ENCODE data around the gene ANAPC1.
"Not testable (repeated sequence)": the region's sequence is repeated elsewhere in the genome, so short reads cannot be mapped to it uniquely, and the experiment has no call there.

ANAPC1 gene

DNA sequence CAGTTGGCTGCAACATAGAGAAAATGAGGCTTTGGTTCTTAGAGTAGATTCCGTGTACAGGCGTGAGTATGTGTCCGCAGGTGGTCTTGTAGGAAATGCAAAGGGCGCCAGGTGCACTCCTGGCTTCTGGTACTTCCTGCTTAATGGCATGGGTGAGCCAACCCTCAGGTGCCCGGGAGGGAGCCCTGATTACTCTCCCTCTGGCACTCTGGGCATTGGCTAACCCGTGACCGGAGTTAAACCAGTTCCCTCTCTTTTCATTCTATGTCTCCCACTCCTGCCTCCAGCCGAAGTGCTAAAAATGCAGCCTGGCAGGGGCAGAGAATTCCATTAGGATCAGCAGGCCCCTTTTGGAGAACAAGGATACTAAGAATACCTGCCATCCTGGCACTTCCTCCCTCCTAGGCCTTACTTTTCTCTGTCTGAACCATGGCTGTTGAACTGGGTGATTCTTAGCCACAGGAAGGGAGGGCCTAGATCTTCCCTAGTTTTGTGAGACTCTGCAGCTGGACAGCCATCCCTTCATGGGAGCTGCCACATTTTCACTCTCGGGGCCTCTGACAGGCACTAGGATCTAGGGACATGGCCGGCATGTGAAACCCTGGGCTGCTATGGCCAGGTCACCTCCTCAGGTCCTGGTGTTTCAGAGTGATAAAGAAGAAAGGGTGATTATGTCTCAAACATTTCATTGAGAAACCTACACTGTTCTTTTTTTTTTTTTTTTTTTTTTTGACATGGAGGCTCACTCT, 20.9 kb upstream of the ANAPC1 start:
- no peak for DNase-seq (ENCODE audit: low read depth, low spot score)

DNA sequence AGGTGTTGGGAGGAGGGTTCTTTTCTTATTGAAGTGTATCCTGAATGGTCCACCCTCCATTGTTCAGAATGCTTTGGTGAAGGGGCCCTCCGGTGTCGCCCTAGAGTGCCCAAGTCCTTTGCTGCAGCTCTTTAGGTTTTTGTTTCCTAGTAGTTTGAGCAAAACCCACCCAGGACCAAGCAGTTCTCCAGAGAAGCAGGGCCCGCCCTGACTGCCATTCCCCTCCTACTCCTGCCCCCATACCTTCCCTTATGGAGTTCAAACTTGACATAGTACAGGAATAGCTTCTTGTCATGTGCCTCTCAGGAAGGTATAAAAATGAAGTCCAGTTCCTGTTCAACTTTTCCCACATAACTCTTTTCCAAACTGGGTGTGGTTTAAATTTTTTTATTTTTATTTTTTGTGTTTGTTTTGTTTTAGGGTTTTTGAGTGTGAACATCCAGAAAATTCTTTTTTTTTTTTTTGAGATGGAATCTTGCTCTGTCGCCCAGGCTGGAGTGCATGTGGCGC, 20.0 kb upstream of the ANAPC1 start:
- no peak for DNase-seq (ENCODE audit: low read depth, low spot score)

DNA sequence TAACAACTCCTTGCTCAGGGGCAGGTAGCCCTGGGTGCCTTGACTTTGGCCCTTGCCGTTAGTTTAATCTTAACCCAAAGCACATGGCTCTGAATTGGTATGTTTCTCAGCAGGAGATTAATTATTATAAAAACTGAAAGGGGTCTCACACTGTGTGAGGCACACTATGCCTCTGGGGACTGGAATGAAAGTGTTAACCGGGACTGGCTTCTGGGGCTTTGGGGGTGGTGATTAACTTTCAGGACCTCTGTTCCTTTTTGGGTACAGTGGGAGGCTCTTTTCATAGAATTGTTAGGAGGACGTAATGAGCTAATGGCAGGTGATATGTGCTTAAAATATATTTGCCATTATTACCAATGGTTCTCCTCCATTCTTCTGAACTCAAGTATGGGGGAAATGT, 19.5 kb upstream of the ANAPC1 start:
- DNase-seq (ENCODE audit: low read depth, low spot score), result no peak

DNA sequence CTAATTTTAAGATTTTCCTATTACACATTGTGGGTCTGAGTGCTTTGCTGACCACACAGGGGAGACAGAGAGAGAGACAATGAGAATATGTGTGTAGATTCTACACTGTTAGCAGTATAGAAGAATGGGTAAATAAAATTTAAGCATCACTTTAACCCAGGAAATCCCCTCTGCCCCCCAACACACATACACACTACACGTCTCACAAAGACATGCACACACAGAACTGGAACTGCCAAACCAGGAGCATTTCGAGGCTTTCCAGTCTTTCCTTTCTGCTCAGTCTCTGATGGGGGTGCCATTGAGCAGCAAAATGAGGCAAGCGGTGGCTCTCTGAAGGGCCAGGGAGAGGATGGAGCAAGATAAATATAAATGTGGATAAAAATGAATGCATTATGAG, 16.9 kb upstream of the ANAPC1 start:
- DNase-seq (ENCODE audit: low read depth, low spot score), result no peak

DNA sequence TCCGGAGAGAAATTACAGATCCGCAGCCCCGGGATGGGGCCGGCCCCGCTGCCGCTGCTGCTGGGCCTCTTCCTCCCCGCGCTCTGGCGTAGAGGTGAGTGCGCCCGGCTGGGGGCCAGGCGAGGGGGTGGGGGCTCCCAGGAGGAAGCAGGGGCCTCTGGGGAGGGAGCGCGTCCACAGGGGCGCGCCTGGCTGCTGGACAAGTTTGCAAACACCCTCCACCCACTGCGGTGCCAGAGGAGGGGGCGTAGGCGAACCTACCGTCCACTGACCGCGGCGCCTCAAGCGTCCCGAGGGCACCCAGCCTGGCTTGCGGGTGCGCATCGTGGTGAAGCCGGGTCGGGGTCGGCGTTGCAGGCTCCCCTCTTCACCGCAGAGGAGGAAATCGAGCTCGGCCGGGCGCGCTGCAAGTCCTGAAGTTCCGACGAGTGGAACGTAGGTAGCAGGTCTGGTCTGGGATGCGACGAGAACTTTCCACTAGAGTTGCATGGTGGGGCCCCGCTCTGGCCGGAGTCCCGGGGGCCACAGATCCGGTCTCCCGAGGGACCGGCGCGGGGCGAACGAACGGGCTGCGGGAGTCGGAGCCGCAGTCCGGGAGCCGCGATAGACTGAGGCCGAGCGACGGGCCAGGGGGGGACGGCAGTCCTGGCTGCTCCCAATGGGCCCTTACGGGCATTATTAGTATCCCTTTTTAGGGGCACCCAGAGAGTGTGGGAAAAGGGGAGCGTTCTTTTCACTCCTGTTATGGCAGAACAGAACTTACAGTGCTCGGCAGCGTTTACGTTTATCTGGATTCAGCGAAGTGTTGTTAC, 14.9 kb upstream of the ANAPC1 start:
- DNase-seq (ENCODE audit: low read depth, low spot score), result no peak

DNA sequence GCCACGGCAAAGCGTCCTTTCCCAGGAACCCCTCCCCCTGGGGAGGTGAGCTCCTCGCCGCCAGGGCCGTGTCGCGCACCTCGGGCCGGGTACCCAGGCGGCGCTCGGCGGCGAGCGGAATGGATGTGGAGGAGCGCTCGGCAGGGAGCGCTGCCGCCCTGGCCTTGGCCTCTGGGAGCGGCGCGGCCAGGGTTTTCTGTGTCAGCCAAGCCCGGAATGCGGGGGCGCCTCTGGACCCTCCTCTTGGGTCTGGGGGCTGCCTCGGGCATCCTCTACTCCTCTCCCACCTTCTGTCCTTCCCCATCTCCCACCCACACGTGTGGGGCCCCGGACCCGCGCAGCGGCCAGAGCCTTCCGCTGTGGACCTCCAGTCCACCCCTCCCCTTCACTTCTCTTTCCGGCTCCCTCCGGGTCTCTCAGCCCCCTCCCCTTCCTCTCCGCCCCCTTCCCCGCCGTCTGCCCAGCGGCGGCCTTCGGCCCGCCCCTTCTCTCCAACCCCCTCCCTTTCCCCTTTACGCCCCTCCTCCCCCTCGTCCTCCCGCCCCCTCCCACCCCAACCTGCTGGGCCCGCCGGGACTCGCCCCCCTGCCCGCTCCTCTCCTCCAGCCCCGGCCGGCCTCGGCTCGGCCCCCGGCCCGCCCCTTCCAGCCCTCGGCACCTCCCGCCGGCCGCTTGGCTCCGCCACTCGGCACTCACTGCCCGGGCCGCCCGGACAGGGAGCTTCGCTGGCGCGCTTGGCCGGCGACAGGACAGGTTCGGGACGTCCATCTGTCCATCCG, 14.1 kb upstream of the ANAPC1 start, which contains the start of gene MERTK:
Gene MERTK, plus strand, starts transcription at position 684 of the 779 bp plus-strand sequence. CDS start 129 bp downstream, outside the sequence.
- no peak for DNase-seq (ENCODE audit: low read depth, low spot score)

DNA sequence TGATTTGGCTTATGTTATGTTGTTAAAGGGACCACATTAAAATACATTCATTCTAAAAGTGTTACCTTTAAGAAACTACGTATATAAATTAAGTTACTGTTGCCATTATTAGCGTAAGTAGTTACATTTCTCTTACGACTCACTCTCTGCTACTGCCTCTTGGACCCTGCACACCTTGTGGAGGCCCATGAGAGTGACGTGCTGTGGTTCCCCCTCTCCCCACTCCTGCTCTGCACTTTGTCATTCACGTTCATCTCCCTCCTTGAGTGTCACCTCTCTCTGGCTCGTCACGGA, 13.6 kb upstream of the ANAPC1 start:
- no peak for DNase-seq (ENCODE audit: low read depth, low spot score)

DNA sequence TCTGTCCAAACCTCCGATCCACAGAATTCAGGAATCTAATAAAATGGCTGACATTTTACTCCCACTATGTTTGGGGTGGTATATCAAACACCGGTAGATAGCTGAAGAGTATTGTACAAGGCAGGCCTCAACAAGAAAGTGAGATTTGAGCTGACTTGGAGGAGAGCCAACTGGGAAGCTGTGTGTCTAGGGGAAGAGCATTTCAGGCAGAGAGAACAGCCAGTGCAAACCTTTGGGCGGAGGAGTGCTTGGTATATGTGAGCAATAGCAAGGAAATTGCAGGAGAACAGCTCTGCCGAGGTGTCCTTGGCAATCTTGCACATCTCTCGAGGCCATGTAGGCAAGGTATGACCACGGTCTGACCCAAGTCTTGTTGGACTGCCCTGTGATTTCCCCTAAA, 12.6 kb upstream of the ANAPC1 start:
- no peak for DNase-seq (ENCODE audit: low read depth, low spot score)

DNA sequence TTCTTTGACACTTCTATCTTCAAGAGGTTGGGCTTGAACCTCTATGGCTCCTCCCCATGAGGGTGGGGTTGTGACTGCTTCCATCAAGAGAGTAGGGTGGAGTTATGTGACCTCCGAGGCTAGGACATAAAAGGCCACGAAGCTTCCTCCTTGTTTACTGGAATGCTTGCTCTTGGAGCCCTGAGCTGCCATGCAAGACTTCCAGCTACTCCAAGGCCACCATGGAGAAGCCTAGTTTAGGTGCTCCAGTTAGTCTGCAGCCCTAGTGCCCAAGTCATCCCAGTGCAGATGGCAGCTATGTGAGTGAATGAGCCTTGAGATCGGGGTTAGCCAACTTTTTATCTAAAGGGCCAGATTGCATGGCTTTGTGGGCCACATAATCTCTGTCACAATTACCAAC, 12.0 kb upstream of the ANAPC1 start:
- no peak for DNase-seq (ENCODE audit: low read depth, low spot score)

DNA sequence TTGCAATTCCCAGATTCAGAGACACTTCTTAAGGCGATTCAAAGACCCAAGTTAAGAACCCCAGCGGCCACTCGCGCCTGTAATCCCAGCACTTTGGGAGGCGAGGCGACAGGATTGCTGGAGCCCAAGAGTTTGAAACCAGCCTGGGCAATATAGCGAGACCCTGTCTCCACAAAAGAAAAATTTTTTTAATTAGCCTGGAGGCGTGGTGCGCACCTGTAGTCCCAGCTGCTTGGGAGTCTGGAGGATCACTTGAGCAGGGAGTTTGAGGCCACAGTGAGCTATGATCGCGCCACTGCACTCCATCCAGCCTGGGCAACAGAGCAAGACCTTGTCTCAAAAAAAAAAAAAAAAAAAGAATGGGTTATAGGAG, 585 bp upstream of the ANAPC1 start:
- no peak for DNase-seq (ENCODE audit: low read depth, low spot score)

DNA sequence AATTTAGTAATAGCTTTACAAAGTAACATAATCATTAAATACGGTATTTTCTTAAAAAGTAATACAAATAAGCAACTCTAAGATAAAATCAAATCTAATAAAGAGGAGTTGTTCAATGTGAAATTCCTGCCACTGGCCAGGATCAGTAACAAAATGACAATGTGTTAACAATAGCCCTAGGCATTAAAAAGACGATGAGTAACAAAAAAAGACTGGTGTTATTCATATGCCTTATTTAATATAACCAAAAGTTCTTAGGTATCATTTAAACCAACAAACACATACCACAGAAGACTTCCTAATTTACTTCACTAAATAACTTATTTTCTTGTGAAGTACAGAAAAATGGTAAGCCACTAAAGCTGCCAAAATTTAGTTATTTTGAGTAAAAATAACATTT, 11.2 kb downstream of the ANAPC1 start:
- DNase-seq (ENCODE audit: low read depth, low spot score), result not testable (repeated sequence)

DNA sequence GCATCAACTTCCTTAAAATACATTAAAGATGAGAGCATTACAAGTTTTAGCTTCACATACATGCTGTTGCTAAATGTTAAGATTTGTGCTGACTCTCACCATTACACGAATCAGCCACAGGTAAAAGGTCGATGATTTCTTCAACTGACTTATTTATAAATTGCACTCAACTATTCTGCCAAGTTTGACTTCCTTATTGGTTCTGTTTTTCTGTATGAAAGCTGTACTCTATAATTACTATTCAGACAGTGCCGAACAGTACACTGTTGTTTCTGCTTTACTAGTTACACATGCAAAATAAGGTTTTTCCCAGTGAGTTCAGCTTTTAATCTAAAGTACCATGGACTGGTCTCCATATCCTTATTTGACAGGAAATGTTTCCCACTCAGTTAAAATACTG, 18.9 kb downstream of the ANAPC1 start:
- not testable (repeated sequence) for DNase-seq (ENCODE audit: low read depth, low spot score)

DNA sequence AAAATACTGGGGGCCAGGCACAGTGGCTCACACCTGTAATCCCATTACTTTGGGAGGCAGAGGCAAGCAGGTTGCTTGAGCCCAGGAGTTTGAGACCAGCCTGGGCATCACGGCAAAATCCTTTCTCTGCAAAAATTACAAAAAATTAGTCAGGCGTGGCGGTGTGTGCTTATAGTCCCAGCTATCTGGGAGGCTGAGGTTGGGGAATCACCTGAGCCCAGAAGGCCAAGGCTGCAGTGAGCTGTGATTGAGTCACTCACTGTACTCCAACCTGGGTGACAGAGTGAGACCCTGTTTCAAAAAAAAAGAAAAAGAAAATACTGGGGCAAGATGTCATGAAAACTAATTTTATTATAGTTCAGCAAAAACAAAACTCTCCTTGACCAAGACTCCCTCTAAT, 24.0 kb downstream of the ANAPC1 start:
- not testable (repeated sequence) for DNase-seq (ENCODE audit: low read depth, low spot score)

DNA sequence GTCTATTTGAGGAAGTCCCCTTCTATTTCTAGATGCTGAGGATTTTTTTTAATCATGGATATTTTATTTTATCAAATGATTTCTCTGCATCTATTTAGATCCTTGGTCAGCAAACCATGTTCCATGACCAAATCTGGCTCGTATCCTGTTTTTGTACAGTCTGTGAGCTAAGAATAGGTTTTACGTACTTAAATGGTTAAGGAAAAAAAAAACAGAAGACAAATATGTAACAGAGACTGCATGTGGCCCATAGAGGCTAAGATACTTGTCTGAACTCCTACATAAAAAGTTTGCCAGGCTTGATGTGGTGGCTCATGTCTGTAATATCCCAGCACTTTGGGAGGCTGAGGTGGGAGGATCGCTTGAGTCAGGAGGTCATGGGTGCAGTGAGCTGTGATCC, 31.4 kb downstream of the ANAPC1 start:
- DNase-seq (ENCODE audit: low read depth, low spot score), result not testable (repeated sequence)

DNA sequence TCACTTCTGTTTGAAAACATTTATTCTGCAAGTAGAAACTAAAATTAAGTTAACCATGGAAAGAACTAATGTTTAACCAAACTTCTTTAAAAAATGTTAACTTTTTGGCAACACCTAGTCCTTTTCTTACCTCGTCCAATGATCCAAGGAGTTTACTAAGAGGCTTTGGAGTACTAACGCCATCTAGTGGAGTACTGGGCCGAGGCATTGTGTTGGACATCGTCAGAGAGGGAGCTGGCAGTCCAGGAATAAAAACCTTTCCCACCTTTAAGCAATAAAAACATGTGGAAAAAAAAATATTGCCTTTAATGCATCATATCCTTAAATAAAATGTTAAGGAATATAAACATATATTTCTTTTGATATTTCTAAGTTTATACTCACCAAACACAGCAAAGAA, 33.3 kb downstream of the ANAPC1 start:
- not testable (repeated sequence) for DNase-seq (ENCODE audit: low read depth, low spot score)

DNA sequence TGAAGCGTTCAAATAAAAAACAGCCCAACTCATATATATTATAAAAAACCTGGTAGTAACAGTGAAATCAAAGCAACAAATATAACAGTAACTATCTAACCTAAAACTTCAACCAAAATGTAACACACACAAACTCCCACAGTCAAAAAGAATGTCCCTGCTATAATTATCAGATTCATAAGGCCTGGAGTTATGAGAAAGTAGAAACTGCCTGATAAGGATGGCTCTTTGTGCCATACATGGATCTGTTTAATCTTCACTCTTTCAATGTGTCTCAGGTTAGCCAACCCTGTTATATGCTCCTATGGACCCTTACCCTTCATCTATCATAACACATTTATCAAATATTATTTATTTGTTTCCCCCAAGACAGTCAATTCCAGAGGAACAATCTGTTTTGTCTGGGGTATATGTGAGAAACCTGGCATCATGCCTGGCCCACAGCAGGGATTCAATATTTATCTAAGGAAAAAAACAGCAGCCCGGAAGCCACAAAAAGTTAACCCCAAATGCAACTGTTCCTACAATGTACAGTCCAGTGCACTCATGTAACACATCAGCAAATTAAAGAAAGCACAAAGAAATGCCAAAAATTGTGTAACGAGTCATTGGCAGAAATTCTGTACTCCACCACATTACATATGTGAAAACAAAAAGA, 44.2 kb downstream of the ANAPC1 start:
- DNase-seq (ENCODE audit: low read depth, low spot score), result peak; percentile 21

DNA sequence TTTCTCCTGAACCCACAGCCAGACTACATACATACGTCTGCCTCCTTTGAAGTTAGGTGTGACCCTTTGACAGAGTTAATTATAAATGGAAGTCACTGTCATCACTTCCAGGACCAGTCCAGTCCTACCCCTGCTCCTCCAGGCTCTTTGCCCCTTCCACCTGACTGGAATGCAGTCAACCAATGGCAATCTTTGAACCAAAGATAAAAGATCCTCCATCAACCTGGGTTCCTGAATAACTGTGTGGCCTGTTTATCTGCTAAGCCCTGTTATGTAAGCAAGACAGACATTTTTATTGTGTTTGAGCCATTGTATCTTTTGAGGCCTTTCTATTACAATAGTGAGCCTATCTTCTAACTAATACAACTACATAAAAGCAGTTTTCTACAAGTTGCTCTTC, 45.0 kb downstream of the ANAPC1 start:
- DNase-seq (ENCODE audit: low read depth, low spot score), result not testable (repeated sequence)

DNA sequence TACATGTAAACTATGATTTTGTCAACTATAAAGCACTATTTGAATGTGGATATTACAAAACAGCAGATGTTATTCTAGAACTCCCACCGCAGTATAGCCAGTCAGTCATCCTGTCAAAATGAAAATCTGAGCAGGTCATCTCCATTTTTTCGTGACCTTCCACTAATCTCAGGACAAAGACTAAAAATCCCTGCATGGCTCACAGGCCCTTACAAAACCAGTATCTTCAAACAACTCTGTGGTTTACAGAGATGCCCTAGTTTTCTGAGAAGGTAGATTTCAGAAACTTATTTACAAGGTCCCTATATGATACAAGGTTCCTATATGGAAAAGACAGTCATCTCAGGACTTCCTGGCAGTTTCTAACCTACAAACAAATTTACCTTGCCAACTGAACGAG, 49.8 kb downstream of the ANAPC1 start:
- not testable (repeated sequence) for DNase-seq (ENCODE audit: low read depth, low spot score)

DNA sequence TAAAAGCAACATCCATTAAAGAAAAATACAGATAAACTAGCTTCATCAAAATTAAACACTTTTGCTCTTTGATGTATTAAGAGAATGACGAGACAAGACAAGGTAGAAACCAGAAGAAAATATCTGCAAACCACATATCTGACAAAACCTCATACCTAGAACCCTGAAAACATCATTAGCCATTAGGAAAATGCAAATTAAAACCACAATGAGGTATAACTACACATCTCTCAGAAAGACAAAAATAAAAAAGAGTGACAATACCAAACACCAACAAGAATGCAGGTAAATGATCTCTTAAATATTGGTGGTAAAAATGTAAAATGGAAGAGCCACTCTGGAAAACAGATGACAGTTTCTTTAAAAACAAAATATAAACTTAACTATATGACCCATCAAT, 53.5 kb downstream of the ANAPC1 start:
- DNase-seq (ENCODE audit: low read depth, low spot score), result not testable (repeated sequence)

DNA sequence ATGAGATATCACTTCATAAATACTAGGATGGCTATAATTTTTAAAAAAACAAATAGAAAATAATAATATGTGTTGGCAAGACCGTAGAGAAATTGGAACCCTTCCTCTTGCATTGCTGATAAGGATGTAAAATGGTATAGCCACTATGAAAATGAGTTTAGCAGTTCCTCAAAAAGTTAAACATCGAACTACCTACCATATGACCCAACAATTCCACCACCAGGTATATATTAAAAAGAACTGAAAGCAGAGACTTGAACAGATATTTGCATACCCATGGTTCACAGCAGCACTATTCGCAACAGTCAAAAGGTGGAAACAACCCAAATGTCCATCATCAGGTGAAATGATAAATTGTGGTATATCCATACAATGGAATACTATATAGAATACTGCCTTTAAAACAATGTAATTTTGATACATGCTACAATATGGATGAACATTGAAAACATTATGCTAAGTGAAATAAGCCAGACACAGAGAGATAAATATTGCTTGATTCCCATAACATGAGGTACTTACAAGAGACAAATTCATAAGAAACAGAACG, 55.7 kb downstream of the ANAPC1 start:
- not testable (repeated sequence) for DNase-seq (ENCODE audit: low read depth, low spot score)

DNA sequence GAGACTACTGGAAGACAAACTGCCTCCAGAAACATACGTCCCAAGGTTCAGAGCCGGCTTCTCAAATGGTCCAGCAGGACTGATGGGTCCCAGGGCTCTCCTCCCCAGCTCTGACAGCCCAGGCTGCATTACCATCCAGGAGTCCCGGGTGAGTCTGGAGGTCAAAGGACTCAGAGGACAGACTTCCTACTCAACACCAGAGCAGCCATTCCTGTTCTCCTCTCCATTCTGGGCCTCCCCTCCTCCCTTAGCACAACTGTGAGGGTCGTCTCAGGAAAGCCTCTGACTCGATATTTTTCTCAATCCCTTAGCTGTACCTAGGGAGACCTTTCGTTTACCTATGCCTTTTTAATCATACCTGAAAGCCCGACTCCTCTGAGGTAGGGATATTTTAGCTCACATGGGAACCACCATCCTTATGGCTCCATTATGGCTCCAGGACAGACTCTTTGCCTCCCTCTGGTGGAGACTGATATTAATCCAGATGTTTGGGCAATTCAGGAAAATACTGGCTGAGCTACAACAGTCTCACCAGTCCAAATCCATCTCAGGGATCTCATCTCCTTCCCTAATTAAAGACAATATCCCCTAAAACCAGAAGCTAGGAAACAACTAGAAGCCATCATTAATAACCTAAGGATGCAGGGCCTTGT, 70.9 kb downstream of the ANAPC1 start:
- not testable (repeated sequence) for DNase-seq (ENCODE audit: low read depth, low spot score)
